H9 (cell line): ENCODE data around the gene CSTPP1. TPM values are rescaled to one million over a fixed set of nuclear protein-coding genes. Genes with fewer than 3 reads are reported as not detected.
"Not testable (repeated sequence)": the region's sequence is repeated elsewhere in the genome, so short reads cannot be mapped to it uniquely, and the experiment has no call there.

Experiments used
- DNase-seq: peaks from one replicate; pipeline ENCODE4 v3.0.0-alpha.2; 2017
- H2AFZ ChIP-seq: one replicate; pipeline ENCODE4 v1.6.1; 2013; ENCODE audit warnings: mild to moderate bottlenecking, low read length, control low read depth, moderate library complexity
- H2AK5ac ChIP-seq: 2 replicates; pipeline ENCODE4 v1.6.1; 2013; ENCODE audit warnings: low read length, control low read depth, mixed read lengths; ENCODE audit not compliant: insufficient read length
- H2BK120ac ChIP-seq: one replicate; pipeline ENCODE4 v1.6.1; 2013; ENCODE audit warnings: low read depth, mild to moderate bottlenecking, low read length, control low read depth, inconsistent platforms; ENCODE audit not compliant: poor library complexity, severe bottlenecking
- H2BK12ac ChIP-seq: 2 replicates; pipeline ENCODE4 v1.6.1; 2013; ENCODE audit warnings: low read length, control low read depth, mixed read lengths, low read depth; ENCODE audit not compliant: insufficient read length
- H2BK15ac ChIP-seq: 2 replicates; pipeline ENCODE4 v1.6.1; 2013; ENCODE audit warnings: low read depth, low read length, control low read depth
- H2BK20ac ChIP-seq: one replicate; pipeline ENCODE4 v1.6.1; 2013; ENCODE audit warnings: low read depth, mild to moderate bottlenecking, low read length, control low read depth, inconsistent platforms; ENCODE audit not compliant: poor library complexity, severe bottlenecking
- H2BK5ac ChIP-seq: 2 replicates; pipeline ENCODE4 v1.6.1; 2013; ENCODE audit warnings: low read length, control low read depth, mixed read lengths; ENCODE audit not compliant: insufficient read length
- H3K14ac ChIP-seq: 2 replicates; pipeline ENCODE4 v1.6.1; 2013; ENCODE audit warnings: low read length, control low read depth; ENCODE audit not compliant: insufficient read depth
- H3K18ac ChIP-seq: 2 replicates; pipeline ENCODE4 v1.6.1; 2013; ENCODE audit warnings: low read depth, mild to moderate bottlenecking, mixed read lengths, low read length, control low read depth; ENCODE audit not compliant: insufficient read length
- H3K23ac ChIP-seq: 2 replicates; pipeline ENCODE4 v1.6.1; 2013; ENCODE audit warnings: low read length, control low read depth, mixed read lengths, low read depth; ENCODE audit not compliant: insufficient read length
- H3K23me2 ChIP-seq: 2 replicates; pipeline ENCODE4 v1.6.1; 2013; ENCODE audit warnings: low read depth, mild to moderate bottlenecking, mixed read lengths, low read length, control low read depth; ENCODE audit not compliant: insufficient read length, poor library complexity, severe bottlenecking
- H3K27ac ChIP-seq: 2 replicates; pipeline ENCODE4 v1.5.1; 2013; ENCODE audit warnings: low read length, control low read depth, mixed read lengths, low read depth; ENCODE audit not compliant: insufficient read length
- H3K27me3 ChIP-seq: 2 replicates; pipeline ENCODE4 v1.6.1; 2013; ENCODE audit warnings: low read length, control low read depth, inconsistent platforms; ENCODE audit not compliant: insufficient read depth
- H3K4ac ChIP-seq: 2 replicates; pipeline ENCODE4 v1.6.1; 2013; ENCODE audit warnings: low read depth, mild to moderate bottlenecking, control low read depth, inconsistent platforms, low read length, moderate library complexity
- H3K4me1 ChIP-seq: 2 replicates; pipeline ENCODE4 v1.6.1; 2013; ENCODE audit warnings: low read length, control low read depth, inconsistent platforms; ENCODE audit not compliant: insufficient read depth
- H3K4me2 ChIP-seq: 2 replicates; pipeline ENCODE4 v1.6.1; 2013; ENCODE audit warnings: low read length, control low read depth, mixed read lengths; ENCODE audit not compliant: insufficient read length, insufficient read depth
- H3K56ac ChIP-seq: 2 replicates; pipeline ENCODE4 v1.6.1; 2013; ENCODE audit warnings: low read depth, mild to moderate bottlenecking, mixed read lengths, low read length, control low read depth; ENCODE audit not compliant: insufficient read length
- H3K79me1 ChIP-seq: 2 replicates; pipeline ENCODE4 v1.6.1; 2013; ENCODE audit warnings: low read depth, mild to moderate bottlenecking, moderate library complexity, low read length, control low read depth, inconsistent platforms; ENCODE audit not compliant: insufficient read depth, poor library complexity, severe bottlenecking
- H3K79me2 ChIP-seq: 2 replicates; pipeline ENCODE4 v1.6.1; 2013; ENCODE audit warnings: low read length, control low read depth, inconsistent platforms; ENCODE audit not compliant: insufficient read depth
- H3K9ac ChIP-seq: 2 replicates; pipeline ENCODE4 v1.6.1; 2013; ENCODE audit warnings: low read length, control low read depth, mixed read lengths; ENCODE audit not compliant: insufficient read length; ENCODE audit errors: extremely low read depth
- H3K9me3 ChIP-seq: one replicate; pipeline ENCODE4 v1.6.1; 2013; ENCODE audit warnings: low read depth, low read length, inconsistent platforms; ENCODE audit not compliant: control insufficient read depth
- H3T11ph ChIP-seq: one replicate; pipeline ENCODE4 v1.6.1; 2013; ENCODE audit warnings: mild to moderate bottlenecking, low read length, control low read depth, inconsistent platforms
- H4K20me1 ChIP-seq: one replicate; pipeline ENCODE4 v1.6.1; 2013; ENCODE audit not compliant: control insufficient read depth, insufficient read length, insufficient read depth
- H4K5ac ChIP-seq: 2 replicates; pipeline ENCODE4 v1.6.1; 2013; ENCODE audit warnings: low read depth, mild to moderate bottlenecking, mixed read lengths, low read length, control low read depth; ENCODE audit not compliant: insufficient read length
- H4K8ac ChIP-seq: replicated peaks from 2 replicates; pipeline ENCODE4 v1.6.1; 2013; ENCODE audit warnings: low read length, control low read depth, mixed read lengths, low read depth; ENCODE audit not compliant: insufficient read length
- H4K91ac ChIP-seq: 2 replicates; pipeline ENCODE4 v1.6.1; 2013; ENCODE audit warnings: low read depth, mild to moderate bottlenecking, moderate library complexity, mixed read lengths, low read length, control low read depth; ENCODE audit not compliant: insufficient read length
- H3K27ac Mint-ChIP-seq, 3 experiments: 2 replicates in 2 of 3; 3 replicates in 1 of 3; pipeline ENCODE4 v1.8.0; 2020 to 2021; ENCODE audit warnings: mixed read lengths in 3 of 3, mild to moderate bottlenecking in 1 of 3, moderate library complexity in 1 of 3
- H3K27me3 Mint-ChIP-seq: 2 replicates; pipeline ENCODE4 v1.8.0; 2021; ENCODE audit warnings: low read depth, mild to moderate bottlenecking, moderate library complexity, mixed read lengths
- H3K36me3 Mint-ChIP-seq, 3 experiments: 2 replicates in 2 of 3; 3 replicates in 1 of 3; pipeline ENCODE4 v1.8.0; 2020 to 2021; ENCODE audit warnings: low read depth in 3 of 3, mixed read lengths in 3 of 3; ENCODE audit not compliant: insufficient read depth in 1 of 3
- H3K4me1 Mint-ChIP-seq, 2 experiments: 2 replicates each; pipeline ENCODE4 v1.8.0; 2020; ENCODE audit warnings: mixed read lengths in 2 of 2
- H3K4me3 Mint-ChIP-seq, 2 experiments: 2 replicates in 1 of 2; 3 replicates in 1 of 2; pipeline ENCODE4 v1.8.0; 2020 to 2021; ENCODE audit warnings: mild to moderate bottlenecking in 2 of 2, mixed read lengths in 2 of 2, moderate library complexity in 1 of 2
- H3K9me3 Mint-ChIP-seq, 2 experiments: 2 replicates in 1 of 2; 3 replicates in 1 of 2; pipeline ENCODE4 v1.8.0; 2020; ENCODE audit warnings: mild to moderate bottlenecking in 2 of 2, mixed read lengths in 2 of 2, moderate library complexity in 1 of 2
- WGBS: extraction: QIAGEN DNeasy Blood & Tissue Kit; methylation state at CpG from one replicate; pipeline ENCODE4 v1.1.7; 2013; ENCODE audit warnings: missing lambda C conversion rate, low lambda C conversion rate, mixed read lengths; ENCODE audit not compliant: insufficient read length; ENCODE audit errors: extremely low coverage; 5-methylcytosine and 5-hydroxymethylcytosine counted together
- total RNA-seq: library from RNA; stranded (reverse); gene quantifications from 2 replicates; pipeline ENCODE4 v1.2.1, GENCODE V29; 2021
- TF ChIP-seq, protein P1 (sequence below): fragments of 200-600 bp; sonication (generic); conservative IDR thresholded peaks from 3 replicates; pipeline ENCODE4 v1.8.0; 2021; ENCODE audit warnings: antibody characterized with exemption, mild to moderate bottlenecking

Gene CSTPP1
- total RNA-seq, 1 experiment from 2014 or later, result 21.2 TPM

- H3K27ac ChIP-seq, result no peak overlapping the region
- Mint-ChIP-seq H3K4me3 (no peak overlapping the region), H3K9me3 (no peaks in the 10 kb centered on the region), H3K27me3 (peaks cover 28% of the 10 kb centered on the region), H3K36me3 (no peaks in the 10 kb centered on the region), H3K4me1 (peaks cover 12 to 26% of the 10 kb centered on the region in 2 experiments), H3K27ac (no peak overlapping the region)
- H2BK20ac ChIP-seq, result no peak overlapping the region
- WGBS, result no CpG with 5 or more reads among the region's 4 CpGs
- no peaks in the 10 kb centered on the region for H3K27me3 ChIP-seq
- H3K79me2 ChIP-seq, result no peaks in the 10 kb centered on the region
- H3K4me1 ChIP-seq, result no peaks in the 10 kb centered on the region
- no peak overlapping the region for H2BK12ac ChIP-seq
- peaks cover 7% of the 10 kb centered on the region for H3K23me2 ChIP-seq
- no peak overlapping the region for H3K23ac ChIP-seq
- H3K56ac ChIP-seq, result no peak overlapping the region
- H3K14ac ChIP-seq, result no peak overlapping the region
- no peak overlapping the region for H2BK120ac ChIP-seq
- no peak overlapping the region for H3K9ac ChIP-seq
- TF ChIP-seq, protein P1, sequence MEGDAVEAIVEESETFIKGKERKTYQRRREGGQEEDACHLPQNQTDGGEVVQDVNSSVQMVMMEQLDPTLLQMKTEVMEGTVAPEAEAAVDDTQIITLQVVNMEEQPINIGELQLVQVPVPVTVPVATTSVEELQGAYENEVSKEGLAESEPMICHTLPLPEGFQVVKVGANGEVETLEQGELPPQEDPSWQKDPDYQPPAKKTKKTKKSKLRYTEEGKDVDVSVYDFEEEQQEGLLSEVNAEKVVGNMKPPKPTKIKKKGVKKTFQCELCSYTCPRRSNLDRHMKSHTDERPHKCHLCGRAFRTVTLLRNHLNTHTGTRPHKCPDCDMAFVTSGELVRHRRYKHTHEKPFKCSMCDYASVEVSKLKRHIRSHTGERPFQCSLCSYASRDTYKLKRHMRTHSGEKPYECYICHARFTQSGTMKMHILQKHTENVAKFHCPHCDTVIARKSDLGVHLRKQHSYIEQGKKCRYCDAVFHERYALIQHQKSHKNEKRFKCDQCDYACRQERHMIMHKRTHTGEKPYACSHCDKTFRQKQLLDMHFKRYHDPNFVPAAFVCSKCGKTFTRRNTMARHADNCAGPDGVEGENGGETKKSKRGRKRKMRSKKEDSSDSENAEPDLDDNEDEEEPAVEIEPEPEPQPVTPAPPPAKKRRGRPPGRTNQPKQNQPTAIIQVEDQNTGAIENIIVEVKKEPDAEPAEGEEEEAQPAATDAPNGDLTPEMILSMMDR, result no peak
- no peaks in the 10 kb centered on the region for H4K20me1 ChIP-seq
- no peak overlapping the region for H2AK5ac ChIP-seq
- no peaks in the 10 kb centered on the region for H3K9me3 ChIP-seq
- no peak overlapping the region for H3T11ph ChIP-seq
- H3K18ac ChIP-seq, result no peak overlapping the region
- H2BK5ac ChIP-seq, result no peak overlapping the region
- H4K8ac ChIP-seq, result no peak overlapping the region
- H4K5ac ChIP-seq, result no peak overlapping the region
- H4K91ac ChIP-seq, result no peak overlapping the region
- H3K4me2 ChIP-seq, result no peak overlapping the region
- no peaks in the 10 kb centered on the region for H3K79me1 ChIP-seq
- no peak overlapping the region for H2BK15ac ChIP-seq
- no peak overlapping the region for H3K4ac ChIP-seq
- no peak for DNase-seq
- H2AFZ ChIP-seq, result no peak overlapping the region
Observed at GRCh38 chr11:47192111-47192510, 255.6 kb downstream of the CSTPP1 start.

- H3K4me2 ChIP-seq, H3K4me1 ChIP-seq, H2BK12ac ChIP-seq, H3K18ac ChIP-seq, H3K14ac ChIP-seq, H4K91ac ChIP-seq, H3K23me2 ChIP-seq, H3K9me3 ChIP-seq, H3K79me2 ChIP-seq, H2BK20ac ChIP-seq, H3K9me3 Mint-ChIP-seq, H3K4ac ChIP-seq, H4K8ac ChIP-seq, H3K23ac ChIP-seq, DNase-seq, H3K27me3 Mint-ChIP-seq, H3T11ph ChIP-seq, H4K5ac ChIP-seq, H2BK15ac ChIP-seq, H3K4me1 Mint-ChIP-seq, H3K4me3 Mint-ChIP-seq, H2AK5ac ChIP-seq, H3K79me1 ChIP-seq, H2AFZ ChIP-seq, H2BK120ac ChIP-seq, H3K27ac Mint-ChIP-seq, H3K36me3 Mint-ChIP-seq, H3K9ac ChIP-seq, H3K27me3 ChIP-seq, H2BK5ac ChIP-seq, H3K56ac ChIP-seq, H3K27ac ChIP-seq, H4K20me1 ChIP-seq: not testable (repeated sequence)
- WGBS, result no CpG with 5 or more reads among the region's 9 CpGs
Observed at GRCh38 chr11:47198161-47198560, 261.6 kb downstream of the CSTPP1 start.
